ENCODE data around the gene UGT1A10. TPM values are rescaled to one million over a fixed set of nuclear protein-coding genes. Genes with fewer than 3 reads are reported as not detected.
"Not testable (repeated sequence)": the region's sequence is repeated elsewhere in the genome, so short reads cannot be mapped to it uniquely, and the experiment has no call there.

UGT1A10 gene
- not detected for total RNA-seq

- 82 to 84% methylated on average over 10 of the region's 10 CpGs for WGBS, 2 donors
- H3K36me3 ChIP-seq; H3K4me3 ChIP-seq; DNase-seq (ENCODE audit: low spot score in 2 of 2); H3K27me3 ChIP-seq; H3K27ac ChIP-seq; H3K4me1 ChIP-seq; H3K9me3 ChIP-seq: not testable (repeated sequence)
These were observed at the start of gene UGT1A10 for GRCh38 chr2:233636306-233636705. Gene UGT1A10 (plus strand): TSS chr2:233636448. CDS start chr2:233636523, 75 bp downstream.

GRCh38 chr2:233588400-233588799 is 47.8 kb upstream of the UGT1A10 start:
- Histone ChIP-seq H3K36me3 (no peaks in the 10 kb centered on the region), H3K9me3 (no peaks in the 10 kb centered on the region), H3K27ac (no peak overlapping the region), H3K4me1 (no peaks in the 10 kb centered on the region), H3K4me3 (no peak overlapping the region), H3K27me3 (no peaks in the 10 kb centered on the region)
- 87 to 89% methylated on average over 2 of the region's 2 CpGs for WGBS, 2 donors
- DNase-seq (ENCODE audit: low spot score in 2 of 2) = no peak
- no peak for TF ChIP-seq CTCF (IDR thresholded peaks at IDR 0.05)
- TF ChIP-seq POLR2A (IDR thresholded peaks at IDR 0.05) = no peak
- TF ChIP-seq EP300 (IDR thresholded peaks at IDR 0.05) = no peak

GRCh38 chr2:233592706-233593105 is 43.5 kb upstream of the UGT1A10 start:
- H3K27ac ChIP-seq; H3K36me3 ChIP-seq; H3K9me3 ChIP-seq; DNase-seq (ENCODE audit: low spot score in 2 of 2); H3K27me3 ChIP-seq; H3K4me3 ChIP-seq; H3K4me1 ChIP-seq: not testable (repeated sequence)
- WGBS, 2 donors = 85 to 100% methylated on average over 1 of the region's 1 CpG

- no peak for DNase-seq (ENCODE audit: low spot score in 2 of 2)
- TF ChIP-seq POLR2A (IDR thresholded peaks at IDR 0.05) (no peak), EP300 (IDR thresholded peaks at IDR 0.05) (no peak), CTCF (IDR thresholded peaks at IDR 0.05) (no peak)
These were observed 43.0 kb upstream of the UGT1A10 start for GRCh38 chr2:233593201-233593600.

GRCh38 chr2:233597522-233597921 is 38.7 kb upstream of the UGT1A10 start:
- no peaks in the 10 kb centered on the region for H3K9me3 ChIP-seq
- WGBS, 2 donors = 55 to 61% methylated on average over 1 of the region's 1 CpG
- no peak for TF ChIP-seq POLR2A (IDR thresholded peaks at IDR 0.05)
- TF ChIP-seq CTCF (IDR thresholded peaks at IDR 0.05) = no peak
- TF ChIP-seq EP300 (IDR thresholded peaks at IDR 0.05) = no peak

More at GRCh38 chr2:233593201-233593600, 43.0 kb upstream of the UGT1A10 start:
- no peaks in the 10 kb centered on the region for H3K9me3 ChIP-seq
- 58 to 63% methylated on average over 8 of the region's 8 CpGs for WGBS, 2 donors
- H3K27ac ChIP-seq = no peak overlapping the region
- no peaks in the 10 kb centered on the region for H3K36me3 ChIP-seq
- no peaks in the 10 kb centered on the region for H3K4me1 ChIP-seq
- H3K27me3 ChIP-seq = no peaks in the 10 kb centered on the region
- H3K4me3 ChIP-seq = no peak overlapping the region

GRCh38 chr2:233598952-233599351 is 37.3 kb upstream of the UGT1A10 start:
- no peak for DNase-seq (ENCODE audit: low spot score in 2 of 2)
- H3K36me3 ChIP-seq = no peaks in the 10 kb centered on the region
- no peaks in the 10 kb centered on the region for H3K27me3 ChIP-seq
- no peak overlapping the region for H3K4me3 ChIP-seq
- TF ChIP-seq EP300 (IDR thresholded peaks at IDR 0.05) (no peak), POLR2A (IDR thresholded peaks at IDR 0.05) (no peak), CTCF (IDR thresholded peaks at IDR 0.05) (no peak)
- H3K9me3 ChIP-seq = no peaks in the 10 kb centered on the region
- H3K27ac ChIP-seq = no peak overlapping the region
- 58 to 77% methylated on average over 3 of the region's 3 CpGs for WGBS, 2 donors
- no peaks in the 10 kb centered on the region for H3K4me1 ChIP-seq

More at GRCh38 chr2:233597522-233597921, 38.7 kb upstream of the UGT1A10 start:
- DNase-seq (ENCODE audit: low spot score in 2 of 2) = no peak
- no peak overlapping the region for H3K4me3 ChIP-seq
- H3K36me3 ChIP-seq = no peaks in the 10 kb centered on the region
- H3K27me3 ChIP-seq = no peaks in the 10 kb centered on the region
- no peak overlapping the region for H3K27ac ChIP-seq
- no peaks in the 10 kb centered on the region for H3K4me1 ChIP-seq

Measured in tibial nerve (tissue), 4 donors.